Activated gamma-delta T cell (primary cell): ENCODE data around the gene TP73.
"Not testable (repeated sequence)": the region's sequence is repeated elsewhere in the genome, so short reads cannot be mapped to it uniquely, and the experiment has no call there.

Experiments used
- DNase-seq: peaks from one replicate; lab custom pipeline; 2025; lab: John Stamatoyannopoulos, UW

TP73 gene

GRCh38 chr1:3618881-3619671, 33.2 kb upstream of the TP73 start:
- DNase-seq = no peak

- no peak for DNase-seq
Observed at GRCh38 chr1:3620708-3621107, 31.6 kb upstream of the TP73 start.

GRCh38 chr1:3621151-3621671, 31.1 kb upstream of the TP73 start:
- not testable (repeated sequence) for DNase-seq

GRCh38 chr1:3622102-3622501, 30.2 kb upstream of the TP73 start:
- not testable (repeated sequence) for DNase-seq

GRCh38 chr1:3623441-3624199, 28.7 kb upstream of the TP73 start:
- DNase-seq = no peak

- peak; percentile 98 for DNase-seq
Observed at GRCh38 chr1:3624200-3625136, 27.8 kb upstream of the TP73 start, which contains the start of gene TPRG1L. TSS of gene TPRG1L (plus strand) at chr1:3625015. CDS start at chr1:3625073, 58 bp downstream.

- no peak for DNase-seq
Observed at GRCh38 chr1:3625151-3625907, 27.0 kb upstream of the TP73 start.

- DNase-seq = no peak
Observed at GRCh38 chr1:3626025-3626424, 26.3 kb upstream of the TP73 start.

- no peak for DNase-seq
Observed at GRCh38 chr1:3627515-3628253, 24.6 kb upstream of the TP73 start.

GRCh38 chr1:3628445-3628844, 23.9 kb upstream of the TP73 start:
- DNase-seq = no peak

GRCh38 chr1:3629561-3630160, 22.7 kb upstream of the TP73 start:
- DNase-seq = no peak

GRCh38 chr1:3630161-3630611, 22.1 kb upstream of the TP73 start:
- DNase-seq = no peak

GRCh38 chr1:3630914-3631313, 21.4 kb upstream of the TP73 start:
- DNase-seq = no peak

GRCh38 chr1:3631320-3632260, 20.7 kb upstream of the TP73 start:
- no peak for DNase-seq

- DNase-seq = no peak
Observed at GRCh38 chr1:3632298-3632697, 20.0 kb upstream of the TP73 start.

GRCh38 chr1:3632716-3633343, 19.5 kb upstream of the TP73 start:
- no peak for DNase-seq

- DNase-seq = no peak
Observed at GRCh38 chr1:3633344-3634058, 18.8 kb upstream of the TP73 start.
